Panc1 (cell line): Measurements from ENCODE around the gene EAPP. TPM values are rescaled to one million over a fixed set of nuclear protein-coding genes. Genes with fewer than 3 reads are reported as not detected.
"Not testable (repeated sequence)": the region's sequence is repeated elsewhere in the genome, so short reads cannot be mapped to it uniquely, and the experiment has no call there.

ENCODE experiments used
- ATAC-seq: fragments of 200-7000 bp; cut with Tn5 transposase; 2 replicates; pipeline ENCODE4 v1.9.1; 2020; ENCODE audit warnings: mild to moderate bottlenecking, moderate library complexity
- BruUV-seq: library from RNA; stranded (reverse); fragments of 400-500 nt; replicated peaks from 2 replicates; lab custom pipeline; 2021; lab: Mats Ljungman, UMichigan
- CTCF ChIA-PET: fragments of 300-600 bp; sonication (Branson Sonifier 250); formaldehyde crosslinking; loops from one replicate; lab custom pipeline; 2022; ENCODE audit warnings: antibody characterized with exemption; lab: Charles Lee
- POLR2A ChIA-PET: fragments of 300-600 bp; sonication (Branson Sonifier 250); formaldehyde crosslinking; loops from one replicate; lab custom pipeline; 2022; ENCODE audit warnings: antibody characterized with exemption; lab: Charles Lee
- DNase-seq: peaks from one replicate; pipeline ENCODE4 v3.0.0-alpha.2; 2010; ENCODE audit warnings: low read depth, low spot score
- H3K27ac ChIP-seq: 2 replicates; pipeline ENCODE4 v1.5.1; 2011; ENCODE audit warnings: mild to moderate bottlenecking, low read length, inconsistent platforms
- H3K27me3 ChIP-seq: fragments of 200-500 bp; sonication (Bioruptor generic); 2 replicates; pipeline ENCODE4 v1.6.0; 2014; ENCODE audit warnings: low read length, inconsistent platforms; ENCODE audit not compliant: control insufficient read depth, insufficient read depth
- H3K36me3 ChIP-seq: fragments of 200-500 bp; sonication (Bioruptor generic); 2 replicates; pipeline ENCODE4 v1.5.1; 2014; ENCODE audit warnings: inconsistent platforms, mild to moderate bottlenecking, low read length, moderate library complexity; ENCODE audit not compliant: control insufficient read depth, insufficient read depth
- H3K4me1 ChIP-seq: 2 replicates; pipeline ENCODE4 v1.5.1; 2011; ENCODE audit warnings: inconsistent platforms, mild to moderate bottlenecking, low read length, moderate library complexity; ENCODE audit not compliant: control insufficient read depth, insufficient read depth
- H3K4me3 ChIP-seq, 2 experiments: 2 replicates each; pipeline ENCODE4 v1.5.1; 2011 to 2012; ENCODE audit warnings: low read depth in 2 of 2, low read length in 2 of 2, mild to moderate bottlenecking in 2 of 2, inconsistent platforms in 1 of 2, moderate library complexity in 1 of 2
- H3K9me3 ChIP-seq: fragments of 200-500 bp; sonication (Bioruptor generic); 2 replicates; pipeline ENCODE4 v1.5.1; 2014; ENCODE audit warnings: low read depth, mild to moderate bottlenecking, inconsistent platforms, low read length, moderate library complexity; ENCODE audit not compliant: control insufficient read depth, insufficient read depth
- POLR2AphosphoS5 ChIP-seq: IDR thresholded peaks from 2 replicates; pipeline ENCODE4 v1.6.1; 2012; ENCODE audit warnings: mild to moderate bottlenecking, low read depth, low read length, moderate library complexity
- SIN3A ChIP-seq: IDR thresholded peaks from 2 replicates; pipeline ENCODE4 v1.6.1; 2012; ENCODE audit warnings: low read depth, mild to moderate bottlenecking, low read length, moderate library complexity, borderline replicate concordance; ENCODE audit not compliant: insufficient read depth
- TCF7L2 ChIP-seq: IDR thresholded peaks from 2 replicates; pipeline ENCODE4 v1.6.1; 2011; ENCODE audit warnings: mild to moderate bottlenecking, low read depth, low read length, inconsistent platforms
- in situ Hi-C: cut with HindIII; loops from 2 replicates; pipeline ENCODE4 v1.10.0; 2016; ENCODE audit warnings: low sequenced_read_pairs, low pct_unique_long_range_greater_than_20kb
- intact Hi-C: fragments of 100-400 bp; cut with micrococcal nuclease; formaldehyde crosslinking; loops from one replicate; pipeline ENCODE4 v1.10.0; 2022; ENCODE audit not compliant: unreplicated experiment
- total RNA-seq: library from RNA; stranded (reverse); gene quantifications from one replicate; pipeline ENCODE4 v1.2.1, GENCODE V29; 2021; ENCODE audit not compliant: unreplicated experiment
- TF ChIP-seq, protein P1 (sequence below), 2 experiments: IDR thresholded peaks; 2 replicates each; pipeline ENCODE4 v1.6.1; 2011 to 2012; ENCODE audit warnings: low read depth in 2 of 2, control low read depth in 1 of 2, low read length in 1 of 2, mild to moderate bottlenecking in 1 of 2, moderate library complexity in 1 of 2; ENCODE audit not compliant: insufficient read depth in 1 of 2
- TF ChIP-seq, protein P2 (sequence below): fragments of 450-650 bp; IDR thresholded peaks from 2 replicates; pipeline ENCODE4 v1.5.1; 2017; ENCODE audit warnings: mild to moderate bottlenecking

The EAPP gene
- total RNA-seq, 1 experiment from 2014 or later, result 16.6 TPM

DNA sequence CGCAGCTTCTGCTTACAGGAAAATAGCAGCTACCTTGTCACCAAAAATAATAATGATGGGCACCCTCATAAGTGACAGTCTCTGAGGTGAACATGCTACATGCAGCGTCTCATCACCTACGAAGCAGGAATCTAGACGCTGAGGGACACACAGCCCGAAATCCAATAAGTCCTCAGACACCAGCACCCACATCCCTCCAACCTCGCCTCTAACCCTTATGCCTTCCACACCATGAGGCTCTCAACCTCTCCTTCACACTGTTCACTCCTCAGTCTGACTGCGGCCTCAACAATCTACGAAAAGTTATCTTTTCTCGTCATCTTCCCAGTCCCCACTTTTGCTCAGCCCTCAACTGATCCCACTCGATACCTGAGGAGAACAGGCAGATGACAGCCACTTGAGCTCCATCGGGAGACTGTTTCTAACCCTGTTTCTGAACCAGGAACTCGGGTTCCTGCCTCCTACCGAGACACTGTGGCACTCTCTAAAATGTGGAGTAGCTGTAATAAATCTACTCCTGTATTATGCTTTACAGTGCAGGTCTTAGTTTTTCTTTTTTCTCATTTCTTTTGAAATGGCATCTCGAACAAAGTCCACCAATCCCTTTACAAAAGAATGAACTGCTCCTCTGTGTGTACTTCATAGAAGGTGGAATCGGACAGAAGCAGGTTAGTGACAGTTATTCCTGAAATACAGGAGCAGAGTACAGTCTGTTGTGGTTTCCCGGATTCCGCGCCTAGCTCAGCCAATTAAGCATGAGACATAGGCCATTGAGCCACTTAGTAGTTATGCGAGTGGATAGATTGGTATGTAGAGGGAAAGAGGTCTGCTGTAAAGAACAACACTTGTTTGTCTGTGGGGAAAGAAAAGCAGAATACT is 919 bp upstream of the EAPP start:
- DNase-seq, CTCF ChIA-PET, H3K4me1 ChIP-seq, H3K27me3 ChIP-seq, POLR2A ChIA-PET, H3K36me3 ChIP-seq, H3K9me3 ChIP-seq, in situ Hi-C loops, ATAC-seq, BruUV-seq, intact Hi-C loops: not testable (repeated sequence)
- peak overlapping the region; percentile 85 to 92 for H3K4me3 ChIP-seq
- peak overlapping the region; percentile 3 for H3K27ac ChIP-seq

DNA sequence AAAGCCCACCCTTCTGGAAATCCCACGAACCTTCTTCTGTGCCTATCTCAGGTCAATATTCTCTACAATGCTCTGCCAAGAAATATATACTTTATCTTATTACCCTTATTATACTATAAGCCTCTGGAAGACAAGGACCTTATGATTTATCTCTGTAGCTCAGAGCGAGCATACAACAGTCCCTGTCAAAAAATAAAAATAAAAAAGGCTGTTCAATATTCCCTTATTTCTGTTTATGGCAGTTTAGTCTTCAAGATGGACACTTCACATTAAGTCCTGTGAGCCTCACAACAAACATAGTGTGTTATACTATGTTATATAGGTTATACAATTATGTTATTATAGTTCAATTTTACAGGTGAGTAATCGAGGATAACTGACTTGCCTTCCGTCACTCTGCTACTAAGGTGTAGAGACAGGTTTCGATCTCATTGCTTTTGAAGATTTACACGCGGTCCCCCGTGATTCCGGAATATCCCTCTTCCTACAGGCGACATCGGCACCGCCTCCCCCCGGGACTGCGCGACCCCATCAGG is 562 bp downstream of the EAPP start:
- H3K27me3 ChIP-seq, result no peaks in the 10 kb centered on the region
- DNase-seq (no peak), ATAC-seq (no peak)
- BruUV-seq, result TSS peak; percentile 90
- no peaks in the 10 kb centered on the region for H3K9me3 ChIP-seq
- ChIA-PET POLR2A (no interaction called here), CTCF (no interaction called here)
- peak overlapping the region; percentile 85 to 92 for H3K4me3 ChIP-seq
- 0 out of 2 replicates have a peak, but pooled peaks cover 4% of the 10 kb centered on the region for H3K4me1 ChIP-seq
- intact Hi-C loops (no loop called here), in situ Hi-C loops (no loop called here)
- TF ChIP-seq, protein P1, sequence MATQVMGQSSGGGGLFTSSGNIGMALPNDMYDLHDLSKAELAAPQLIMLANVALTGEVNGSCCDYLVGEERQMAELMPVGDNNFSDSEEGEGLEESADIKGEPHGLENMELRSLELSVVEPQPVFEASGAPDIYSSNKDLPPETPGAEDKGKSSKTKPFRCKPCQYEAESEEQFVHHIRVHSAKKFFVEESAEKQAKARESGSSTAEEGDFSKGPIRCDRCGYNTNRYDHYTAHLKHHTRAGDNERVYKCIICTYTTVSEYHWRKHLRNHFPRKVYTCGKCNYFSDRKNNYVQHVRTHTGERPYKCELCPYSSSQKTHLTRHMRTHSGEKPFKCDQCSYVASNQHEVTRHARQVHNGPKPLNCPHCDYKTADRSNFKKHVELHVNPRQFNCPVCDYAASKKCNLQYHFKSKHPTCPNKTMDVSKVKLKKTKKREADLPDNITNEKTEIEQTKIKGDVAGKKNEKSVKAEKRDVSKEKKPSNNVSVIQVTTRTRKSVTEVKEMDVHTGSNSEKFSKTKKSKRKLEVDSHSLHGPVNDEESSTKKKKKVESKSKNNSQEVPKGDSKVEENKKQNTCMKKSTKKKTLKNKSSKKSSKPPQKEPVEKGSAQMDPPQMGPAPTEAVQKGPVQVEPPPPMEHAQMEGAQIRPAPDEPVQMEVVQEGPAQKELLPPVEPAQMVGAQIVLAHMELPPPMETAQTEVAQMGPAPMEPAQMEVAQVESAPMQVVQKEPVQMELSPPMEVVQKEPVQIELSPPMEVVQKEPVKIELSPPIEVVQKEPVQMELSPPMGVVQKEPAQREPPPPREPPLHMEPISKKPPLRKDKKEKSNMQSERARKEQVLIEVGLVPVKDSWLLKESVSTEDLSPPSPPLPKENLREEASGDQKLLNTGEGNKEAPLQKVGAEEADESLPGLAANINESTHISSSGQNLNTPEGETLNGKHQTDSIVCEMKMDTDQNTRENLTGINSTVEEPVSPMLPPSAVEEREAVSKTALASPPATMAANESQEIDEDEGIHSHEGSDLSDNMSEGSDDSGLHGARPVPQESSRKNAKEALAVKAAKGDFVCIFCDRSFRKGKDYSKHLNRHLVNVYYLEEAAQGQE (IDR thresholded peaks at IDR 0.05; ENCODE audit: insufficient read depth in 1 of 2, low read depth in 2 of 2, low read length in 1 of 2), result no peak
- TF ChIP-seq, protein P2, sequence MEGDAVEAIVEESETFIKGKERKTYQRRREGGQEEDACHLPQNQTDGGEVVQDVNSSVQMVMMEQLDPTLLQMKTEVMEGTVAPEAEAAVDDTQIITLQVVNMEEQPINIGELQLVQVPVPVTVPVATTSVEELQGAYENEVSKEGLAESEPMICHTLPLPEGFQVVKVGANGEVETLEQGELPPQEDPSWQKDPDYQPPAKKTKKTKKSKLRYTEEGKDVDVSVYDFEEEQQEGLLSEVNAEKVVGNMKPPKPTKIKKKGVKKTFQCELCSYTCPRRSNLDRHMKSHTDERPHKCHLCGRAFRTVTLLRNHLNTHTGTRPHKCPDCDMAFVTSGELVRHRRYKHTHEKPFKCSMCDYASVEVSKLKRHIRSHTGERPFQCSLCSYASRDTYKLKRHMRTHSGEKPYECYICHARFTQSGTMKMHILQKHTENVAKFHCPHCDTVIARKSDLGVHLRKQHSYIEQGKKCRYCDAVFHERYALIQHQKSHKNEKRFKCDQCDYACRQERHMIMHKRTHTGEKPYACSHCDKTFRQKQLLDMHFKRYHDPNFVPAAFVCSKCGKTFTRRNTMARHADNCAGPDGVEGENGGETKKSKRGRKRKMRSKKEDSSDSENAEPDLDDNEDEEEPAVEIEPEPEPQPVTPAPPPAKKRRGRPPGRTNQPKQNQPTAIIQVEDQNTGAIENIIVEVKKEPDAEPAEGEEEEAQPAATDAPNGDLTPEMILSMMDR, result no peak
- TF ChIP-seq SIN3A, result no peak
- TF ChIP-seq TCF7L2, result no peak
- TF ChIP-seq POLR2AphosphoS5, result no peak
- peaks cover 5% of the 10 kb centered on the region; the same call in 1 of the 2 replicates for H3K36me3 ChIP-seq
- peak overlapping the region; percentile 90 for H3K27ac ChIP-seq

DNA sequence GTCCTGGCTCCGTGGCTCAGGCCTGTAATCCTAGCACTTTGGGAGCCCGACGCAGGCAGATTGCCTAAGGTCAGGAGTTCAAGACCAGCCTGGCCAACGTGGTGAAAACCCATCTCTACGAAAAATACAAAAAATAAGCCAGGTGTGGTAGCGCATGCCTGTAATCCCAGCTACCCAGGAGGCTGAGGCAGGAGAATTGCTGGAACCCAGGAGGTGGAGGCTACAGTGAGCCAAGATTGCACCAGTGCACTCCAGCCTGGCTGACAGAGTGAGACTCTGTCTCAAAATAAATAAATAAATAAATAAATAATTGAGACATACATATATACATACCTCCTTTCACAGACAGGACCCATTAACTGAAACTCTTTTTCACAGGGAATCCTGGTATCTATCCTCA is 1.4 kb downstream of the EAPP start:
- in situ Hi-C loops, H3K36me3 ChIP-seq, H3K9me3 ChIP-seq, H3K4me1 ChIP-seq, H3K27me3 ChIP-seq, CTCF ChIA-PET, POLR2A ChIA-PET, ATAC-seq, DNase-seq, BruUV-seq, intact Hi-C loops, H3K27ac ChIP-seq: not testable (repeated sequence)
- H3K4me3 ChIP-seq, result peak overlapping the region; percentile 85 to 92
